K562 (cell line): ENCODE measurements around the gene FASTKD3. TPM values are rescaled to one million over a fixed set of nuclear protein-coding genes. Genes with fewer than 3 reads are reported as not detected.

Source experiments
- C11orf30 ChIP-seq: fragments of 450-650 bp; IDR thresholded peaks from 2 replicates; pipeline ENCODE4 v1.6.1; 2016; ENCODE audit warnings: low read depth, mild to moderate bottlenecking
- CBX3 ChIP-seq, 2 experiments: IDR thresholded peaks; 1 replicate in 1 of 2; 2 replicates in 1 of 2; pipeline ENCODE4 v1.6.1; 2012; ENCODE audit warnings: inconsistent platforms in 2 of 2, low read length in 2 of 2, borderline replicate concordance in 1 of 2, control low read depth in 1 of 2
- CTCF ChIP-seq, 3 experiments: IDR thresholded peaks in 2 of 3; conservative IDR thresholded peaks in 1 of 3; 2 replicates each; pipeline ENCODE4 v1.5.1; 2011 to 2012; ENCODE audit warnings: low read length in 3 of 3, mild to moderate bottlenecking in 3 of 3, control low read depth in 2 of 3, improper control_type of control experiment in 1 of 3, inconsistent platforms in 1 of 3, low read depth in 1 of 3, mixed read lengths in 1 of 3, moderate library complexity in 1 of 3; ENCODE audit not compliant: insufficient read depth in 2 of 3
- DPF2 ChIP-seq: fragments of 450-650 bp; IDR thresholded peaks from 2 replicates; pipeline ENCODE4 v1.6.1; 2016
- E2F8 ChIP-seq: fragments of 450-650 bp; IDR thresholded peaks from 2 replicates; pipeline ENCODE4 v1.7.1; 2018; ENCODE audit warnings: mild to moderate bottlenecking, low read depth; ENCODE audit not compliant: partially characterized antibody
- EGR1 ChIP-seq: fragments of 450-650 bp; conservative IDR thresholded peaks from 2 replicates; pipeline ENCODE4 v1.6.1; 2017; ENCODE audit warnings: mild to moderate bottlenecking
- ELF1 ChIP-seq: fragments of 200-800 bp; sonication (Bioruptor generic); IDR thresholded peaks from 2 replicates; pipeline ENCODE4 v1.6.1; 2016; ENCODE audit warnings: missing genetic modification characterization, missing compliant biosample characterization
- ETV1 ChIP-seq: fragments of 450-650 bp; conservative IDR thresholded peaks from 2 replicates; pipeline ENCODE4 v1.6.1; 2016; ENCODE audit warnings: missing genetic modification characterization, control low read depth, low read depth, missing compliant biosample characterization
- FIP1L1 ChIP-seq: fragments of 200-400 bp; formaldehyde crosslinking; IDR thresholded peaks from 2 replicates; pipeline ENCODE4 v1.6.1; 2018; ENCODE audit warnings: mild to moderate bottlenecking, low read depth, low read length; ENCODE audit not compliant: poor library complexity, severe bottlenecking
- L3MBTL2 ChIP-seq: fragments of 450-650 bp; IDR thresholded peaks from 2 replicates; pipeline ENCODE4 v1.6.1; 2016; ENCODE audit warnings: mild to moderate bottlenecking, moderate library complexity
- MAFF ChIP-seq: IDR thresholded peaks from 2 replicates; pipeline ENCODE4 v1.6.1; 2012; ENCODE audit warnings: low read length, improper control_type of control experiment
- MAFK ChIP-seq: IDR thresholded peaks from 2 replicates; pipeline ENCODE4 v1.6.1; 2011; ENCODE audit warnings: low read length, improper control_type of control experiment
- MCM7 ChIP-seq, 2 experiments: fragments of 450-650 bp; IDR thresholded peaks; 2 replicates each; pipeline ENCODE4 v1.6.1; 2016 to 2018
- MLX ChIP-seq, 2 experiments: fragments of 450-650 bp in 1 of 2; sonication (generic) in 1 of 2; formaldehyde crosslinking; conservative IDR thresholded peaks; 2 replicates each; pipeline versions ENCODE4 v1.4.0 to v1.8.1; 2020 to 2022; ENCODE audit warnings: mild to moderate bottlenecking in 1 of 2, missing genetic modification reagents in 1 of 2
- NELFE ChIP-seq: IDR thresholded peaks from 2 replicates; pipeline ENCODE4 v1.6.1; 2011; ENCODE audit warnings: mild to moderate bottlenecking; ENCODE audit not compliant: insufficient read depth, insufficient read length
- NFXL1 ChIP-seq: fragments of 450-650 bp; formaldehyde crosslinking; IDR thresholded peaks from 2 replicates; pipeline ENCODE4 v1.4.0; 2021; ENCODE audit warnings: mild to moderate bottlenecking
- NR1H2 ChIP-seq: sonication (generic); formaldehyde crosslinking; IDR thresholded peaks from 2 replicates; pipeline ENCODE4 v1.4.0; 2020; ENCODE audit warnings: mild to moderate bottlenecking, missing genetic modification reagents
- PHF20 ChIP-seq: fragments of 450-650 bp; IDR thresholded peaks from 2 replicates; pipeline ENCODE4 v1.6.1; 2018; ENCODE audit not compliant: partially characterized antibody
- PHF21A ChIP-seq: fragments of 450-650 bp; IDR thresholded peaks from 2 replicates; pipeline ENCODE4 v1.6.1; 2017; ENCODE audit warnings: low read depth, borderline replicate concordance
- SRSF3 ChIP-seq: fragments of 200-400 bp; formaldehyde crosslinking; IDR thresholded peaks from 2 replicates; pipeline ENCODE4 v1.6.1; 2016; ENCODE audit warnings: mild to moderate bottlenecking, low read length, moderate library complexity; ENCODE audit not compliant: insufficient read depth
- ZBTB8A ChIP-seq: fragments of 450-650 bp; IDR thresholded peaks from 2 replicates; pipeline ENCODE4 v1.6.1; 2018; ENCODE audit warnings: mild to moderate bottlenecking, moderate library complexity; ENCODE audit not compliant: partially characterized antibody
- ZNF395 ChIP-seq: fragments of 200-800 bp; sonication (Bioruptor generic); IDR thresholded peaks from 2 replicates; pipeline ENCODE4 v1.6.1; 2017; ENCODE audit warnings: missing genetic modification characterization, missing compliant biosample characterization
- ZNF707 ChIP-seq: fragments of 250-450 bp; sonication (Bioruptor Pico); conservative IDR thresholded peaks from 2 replicates; pipeline ENCODE4 v1.8.0; 2022; ENCODE audit warnings: inconsistent platforms, mild to moderate bottlenecking, moderate library complexity
- polyA plus RNA-seq, 8 experiments: library from polyadenylated mRNA; depleted of rRNA in 4 of 8; stranded (reverse) in 5 of 8; unstranded in 3 of 8; fragments of >200 nt; fragmentation: Nextera tagmentation in 2 of 8; fragmentation: Illumina TruSeq in 1 of 8; extraction: Ambion mirVana in 2 of 8; extraction: Trizol in 1 of 8; gene quantifications; 2 replicates each; pipeline versions ENCODE4 v1.2.1 to v1.2.3, GENCODE V29; 2011 to 2014; ENCODE audit warnings: inconsistent platforms in 1 of 8, missing spikeins in 1 of 8
- total RNA-seq, 7 experiments: library from RNA; depleted of rRNA in 6 of 7; stranded (reverse); fragments of >200 nt in 6 of 7; fragmentation: Illumina TruSeq in 2 of 7; extraction: Trizol in 2 of 7; gene quantifications; 2 replicates each; pipeline versions ENCODE4 v1.2.1 to v1.2.3, GENCODE V29; 2011 to 2021; ENCODE audit warnings: low replicate concordance in 1 of 7

The FASTKD3 gene
- total and polyA plus RNA-seq, 9 of the 15 experiments (the other 6 are each of a cell fraction or from before 2014, with no cell fraction given) = 17.1 to 149 (median 47.5) TPM

- TF ChIP-seq ZNF395 (CRISPR knock-in tag) (no peak), PHF20 (no peak), EGR1 (no peak), MLX (CRISPR knock-in tag; conservative IDR thresholded peaks at IDR 0.05) (no peak), CTCF (IDR thresholded peaks at IDR 0.05 in 2 of 3, conservative IDR thresholded peaks at IDR 0.05 in 1 of 3; ENCODE audit: insufficient read depth in 2 of 3, low read depth in 1 of 3, low read length in 3 of 3) (no peak), ZBTB8A (no peak), NFXL1 (no peak), MAFF (peak; percentile 89), NR1H2 (CRISPR knock-in tag) (no peak), MCM7 (IDR thresholded peaks at IDR 0.05) (no peak), C11orf30 (peak; percentile 91), DPF2 (peak; percentile 29; the same call in 1 of the 2 replicates), FIP1L1 (no peak), MAFK (peak; percentile 81), L3MBTL2 (peak; percentile 11; the same call in 1 of the 2 replicates), ETV1 (no peak), ZNF707 (CRISPR knock-in tag) (no peak), PHF21A (no peak), SRSF3 (no peak), E2F8 (peak; percentile 29), ELF1 (tag) (no peak), CBX3 (IDR thresholded peaks at IDR 0.05; ENCODE audit: borderline replicate concordance in 1 of 2, low read length in 2 of 2) (no peak), NELFE (no peak)
These were observed 10.8 kb downstream of the FASTKD3 start (continued) for GRCh38 chr5:7857926-7858632.
